NT2/D1 (cell line): ENCODE data around the gene VWC2.

ENCODE experiments used
- SUZ12 ChIP-seq: IDR thresholded peaks from 2 replicates; pipeline ENCODE4 v1.6.1; 2011; ENCODE audit not compliant: insufficient read length, insufficient read depth; ENCODE audit errors: extremely low read depth
- YY1 ChIP-seq: IDR thresholded peaks from 2 replicates; pipeline ENCODE4 v1.6.1; 2011; ENCODE audit not compliant: insufficient read length, insufficient read depth
- ZNF274 ChIP-seq: IDR thresholded peaks from 2 replicates; pipeline ENCODE4 v1.6.1; 2011; ENCODE audit warnings: mild to moderate bottlenecking, low read depth, low read length

DNA sequence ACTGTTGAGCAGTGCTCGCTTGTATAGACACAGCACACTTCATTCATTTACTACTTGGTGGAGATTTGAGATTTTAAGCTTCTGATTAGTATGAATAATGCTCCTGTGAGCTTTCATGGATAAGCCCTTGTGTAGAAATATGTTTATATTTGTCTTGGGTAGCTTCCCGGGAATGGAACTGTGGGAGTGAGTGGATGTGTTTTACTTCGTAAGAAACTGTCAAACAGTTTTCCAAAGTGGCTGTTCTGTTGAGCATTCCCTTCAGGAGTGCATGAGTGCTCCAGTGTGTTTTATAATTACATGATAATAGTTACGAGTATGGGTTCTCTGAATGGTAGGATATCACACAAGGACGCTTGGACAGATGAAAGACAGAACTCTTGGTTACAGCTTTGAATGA is 49.4 kb downstream of the VWC2 start:
- TF ChIP-seq YY1 (no peak), SUZ12 (no peak), ZNF274 (no peak)
